Measurements from ENCODE around the gene SCN2B.

Gene SCN2B

GRCh38 chr11:118145285-118146227 lies 30.9 kb downstream of the SCN2B start (continued):
- TF ChIP-seq PATZ1 (tag by site-specific recombination; IDR thresholded peaks at IDR 0.05) (no peak), ZNF202 (tag by site-specific recombination; IDR thresholded peaks at IDR 0.05; ENCODE audit: borderline replicate concordance) (no peak), WT1 (tag by site-specific recombination; IDR thresholded peaks at IDR 0.05) (no peak), ZSCAN4 (tag by site-specific recombination; IDR thresholded peaks at IDR 0.05) (no peak), ZNF366 (tag by site-specific recombination; conservative IDR thresholded peaks at IDR 0.05) (no peak), ZNF426 (tag by site-specific recombination; IDR thresholded peaks at IDR 0.05) (no peak), PRDM1 (tag by site-specific recombination; IDR thresholded peaks at IDR 0.05) (no peak), ZNF391 (tag by site-specific recombination; IDR thresholded peaks at IDR 0.05; ENCODE audit: borderline replicate concordance, low read depth) (no peak), PRDM10 (tag by site-specific recombination; IDR thresholded peaks at IDR 0.05) (peak; percentile 37), EGR2 (tag by site-specific recombination; IDR thresholded peaks at IDR 0.05; ENCODE audit: low read depth) (peak; percentile 69), ZFP37 (tag by site-specific recombination; IDR thresholded peaks at IDR 0.05) (no peak), ZNF311 (tag by site-specific recombination; IDR thresholded peaks at IDR 0.05; ENCODE audit: borderline replicate concordance) (no peak), ZNF558 (tag by site-specific recombination; IDR thresholded peaks at IDR 0.05) (no peak), ZNF433 (tag by site-specific recombination; IDR thresholded peaks at IDR 0.05; ENCODE audit: low read depth) (no peak), ZNF629 (tag by site-specific recombination; IDR thresholded peaks at IDR 0.05) (no peak), ZNF211 (tag by site-specific recombination; IDR thresholded peaks at IDR 0.05; ENCODE audit: low read depth) (no peak), SP3 (tag by site-specific recombination; IDR thresholded peaks at IDR 0.05) (peak; percentile 36), ZNF175 (tag by site-specific recombination; IDR thresholded peaks at IDR 0.05) (no peak), ATF2 (tag by site-specific recombination; IDR thresholded peaks at IDR 0.05; ENCODE audit: low read depth) (no peak), ZNF280D (tag by site-specific recombination; IDR thresholded peaks at IDR 0.05) (no peak), ZNF362 (tag by site-specific recombination; IDR thresholded peaks at IDR 0.05) (no peak), PRDM6 (tag by site-specific recombination; IDR thresholded peaks at IDR 0.05) (no peak), ZSCAN30 (tag by site-specific recombination; IDR thresholded peaks at IDR 0.05) (no peak), TRIM28 (IDR thresholded peaks at IDR 0.05; ENCODE audit: borderline replicate concordance, low read length) (no peak)

Measured in HEK293 (cell line).